IMR-90 (cell line): ENCODE results near the gene PROZ. TPM values are rescaled to one million over a fixed set of nuclear protein-coding genes. Genes with fewer than 3 reads are reported as not detected.

ENCODE experiments used
- ATAC-seq: fragments of 200-7000 bp; cut with Tn5 transposase; 2 replicates; pipeline ENCODE4 v1.9.1; 2020; ENCODE audit warnings: low read depth, mild to moderate bottlenecking, moderate library complexity
- BruUV-seq: library from RNA; stranded (reverse); fragments of 400-500 nt; replicated peaks from 2 replicates; lab custom pipeline; 2021; lab: Mats Ljungman, UMichigan
- CTCF ChIA-PET: fragments of 300-600 bp; formaldehyde crosslinking; extraction: SDS; loops from one replicate; lab custom pipeline; 2021; ENCODE audit warnings: antibody characterized with exemption; lab: Yijun Ruan, JAX
- POLR2A ChIA-PET: fragments of 300-600 bp; sonication (Branson Sonifier 250); formaldehyde crosslinking; loops from one replicate; lab custom pipeline; 2022; ENCODE audit warnings: antibody characterized with exemption; ENCODE audit not compliant: unreplicated experiment; lab: Charles Lee
- DNase-seq: peaks from one replicate; pipeline ENCODE4 v3.0.0; 2013
- H2AFZ ChIP-seq: replicated peaks from 2 replicates; pipeline ENCODE3; 2013; ENCODE audit warnings: low read length, mild to moderate bottlenecking; ENCODE audit not compliant: poor library complexity
- H2AK5ac ChIP-seq: 2 replicates; pipeline ENCODE4 v1.6.1; 2013; ENCODE audit warnings: low read depth, low read length, inconsistent platforms
- H2AK9ac ChIP-seq: replicated peaks from 2 replicates; pipeline ENCODE3; 2013; ENCODE audit warnings: mild to moderate bottlenecking, low read depth, low read length, moderate library complexity; ENCODE audit not compliant: poor library complexity
- H2BK120ac ChIP-seq: 2 replicates; pipeline ENCODE4 v1.6.1; 2013; ENCODE audit warnings: low read depth, low read length, inconsistent platforms
- H2BK15ac ChIP-seq: 3 replicates; pipeline ENCODE4 v1.6.1; 2013; ENCODE audit warnings: low read depth, low read length, inconsistent platforms
- H2BK20ac ChIP-seq: 2 replicates; pipeline ENCODE4 v1.6.1; 2013; ENCODE audit warnings: low read depth, mild to moderate bottlenecking, inconsistent platforms, low read length, moderate library complexity
- H2BK5ac ChIP-seq: 2 replicates; pipeline ENCODE4 v1.6.1; 2013; ENCODE audit warnings: mild to moderate bottlenecking, low read depth, low read length, inconsistent platforms; ENCODE audit not compliant: poor library complexity, severe bottlenecking
- H3K14ac ChIP-seq: replicated peaks from 2 replicates; pipeline ENCODE4 v1.6.1; 2013; ENCODE audit warnings: low read depth, low read length, inconsistent platforms
- H3K18ac ChIP-seq: 2 replicates; pipeline ENCODE4 v1.6.1; 2013; ENCODE audit warnings: low read depth, low read length, control low read depth
- H3K23ac ChIP-seq: 2 replicates; pipeline ENCODE4 v1.6.1; 2013; ENCODE audit warnings: low read depth, low read length, inconsistent platforms
- H3K27ac ChIP-seq: 2 replicates; pipeline ENCODE4 v1.5.1; 2013; ENCODE audit warnings: mild to moderate bottlenecking, control low read depth, low read length; ENCODE audit not compliant: insufficient read depth
- H3K27me3 ChIP-seq: 2 replicates; pipeline ENCODE4 v1.6.1; 2013; ENCODE audit warnings: low read length; ENCODE audit not compliant: control insufficient read depth, insufficient read depth
- H3K36me3 ChIP-seq: 2 replicates; pipeline ENCODE4 v1.6.1; 2013; ENCODE audit warnings: low read length, mixed read lengths; ENCODE audit not compliant: control insufficient read depth, insufficient read depth
- H3K4ac ChIP-seq: 2 replicates; pipeline ENCODE4 v1.6.1; 2013; ENCODE audit warnings: low read depth, low read length, inconsistent platforms
- H3K4me1 ChIP-seq: 2 replicates; pipeline ENCODE4 v1.6.1; 2013; ENCODE audit warnings: low read length, mixed read lengths; ENCODE audit not compliant: control insufficient read depth, insufficient read depth
- H3K4me2 ChIP-seq: 2 replicates; pipeline ENCODE4 v1.6.1; 2013; ENCODE audit warnings: low read depth, mild to moderate bottlenecking, control low read depth, low read length, moderate library complexity
- H3K4me3 ChIP-seq: 2 replicates; pipeline ENCODE4 v1.5.1; 2013; ENCODE audit warnings: low read depth, mild to moderate bottlenecking, control low read depth, low read length, moderate library complexity; ENCODE audit not compliant: insufficient read depth
- H3K56ac ChIP-seq: 2 replicates; pipeline ENCODE4 v1.6.1; 2013; ENCODE audit warnings: low read length, inconsistent platforms; ENCODE audit not compliant: insufficient read depth; ENCODE audit errors: extremely low read depth
- H3K79me1 ChIP-seq, 2 experiments: 2 replicates each; pipeline ENCODE4 v1.6.1; 2013; ENCODE audit warnings: low read length in 2 of 2, inconsistent platforms in 1 of 2, low read depth in 1 of 2
- H3K9ac ChIP-seq: 2 replicates; pipeline ENCODE4 v1.6.1; 2013; ENCODE audit warnings: low read depth, low read length, control low read depth
- H3K9me1 ChIP-seq: 2 replicates; pipeline ENCODE4 v1.6.1; 2013; ENCODE audit warnings: low read length, inconsistent platforms; ENCODE audit not compliant: insufficient read depth
- H3K9me3 ChIP-seq: 2 replicates; pipeline ENCODE4 v1.6.1; 2013; ENCODE audit warnings: low read length; ENCODE audit not compliant: control insufficient read depth, insufficient read depth
- H4K20me1 ChIP-seq: 2 replicates; pipeline ENCODE4 v1.6.1; 2013; ENCODE audit warnings: low read length, inconsistent platforms; ENCODE audit not compliant: insufficient read depth
- H4K5ac ChIP-seq: 2 replicates; pipeline ENCODE4 v1.6.1; 2013; ENCODE audit warnings: mild to moderate bottlenecking, low read depth, low read length, control low read depth
- H4K8ac ChIP-seq, 2 experiments: 2 replicates each; pipeline ENCODE4 v1.6.1; 2013; ENCODE audit warnings: low read depth in 2 of 2, low read length in 2 of 2, control low read depth in 1 of 2, inconsistent platforms in 1 of 2
- H4K91ac ChIP-seq: 2 replicates; pipeline ENCODE4 v1.6.1; 2013; ENCODE audit warnings: low read depth, low read length, inconsistent platforms; ENCODE audit not compliant: insufficient read depth
- BHLHE40 ChIP-seq: fragments of 150-350 bp; IDR thresholded peaks from 2 replicates; pipeline ENCODE4 v1.6.1; 2016; ENCODE audit warnings: mild to moderate bottlenecking, low read depth, low read length
- MAFK ChIP-seq: IDR thresholded peaks from 2 replicates; pipeline ENCODE4 v1.6.1; 2012; ENCODE audit warnings: low read depth, low read length, improper control_type of control experiment
- NFE2L2 ChIP-seq: fragments of 150-350 bp; IDR thresholded peaks from 2 replicates; pipeline ENCODE4 v1.6.1; 2016; ENCODE audit warnings: low read depth, mild to moderate bottlenecking, low read length
- SMC3 ChIP-seq: fragments of 150-350 bp; IDR thresholded peaks from 2 replicates; pipeline ENCODE4 v1.6.1; 2016; ENCODE audit warnings: low read depth, mild to moderate bottlenecking, antibody characterized with exemption, low read length, moderate library complexity
- WGBS, 2 experiments: methylation state at CpG; one replicate each; pipeline versions ENCODE4 v1.1.5 to v1.1.7; 2013; ENCODE audit warnings: missing lambda C conversion rate in 2 of 2; ENCODE audit not compliant: insufficient read length in 1 of 2; ENCODE audit errors: extremely low coverage in 2 of 2; 5-methylcytosine and 5-hydroxymethylcytosine counted together
- dilution Hi-C: fragments of 300-500 bp; cut with HindIII; formaldehyde crosslinking; loops from one replicate; pipeline ENCODE4 v1.14.3; 2018; ENCODE audit warnings: low sequenced_read_pairs; ENCODE audit not compliant: unreplicated experiment
- in situ Hi-C: fragments of 300-500 bp; cut with MboI; formaldehyde crosslinking; loops from 3 replicates; pipeline ENCODE4 v1.14.3; 2019; ENCODE audit warnings: low sequenced_read_pairs, inconsistent platforms, mixed read lengths
- intact Hi-C: fragments of 100-400 bp; cut with micrococcal nuclease; formaldehyde crosslinking; loops from 2 replicates; pipeline ENCODE4 v1.10.0; 2022
- polyA plus RNA-seq, 3 experiments: library from polyadenylated mRNA; depleted of rRNA; stranded (reverse); fragments of >200 nt; gene quantifications; 2 replicates each; pipeline ENCODE4 v1.2.3, GENCODE V29; 2012; ENCODE audit warnings: low replicate concordance in 1 of 3
- total RNA-seq: library from RNA; depleted of rRNA; stranded (reverse); fragments of >200 nt; gene quantifications from 2 replicates; pipeline ENCODE4 v1.2.3, GENCODE V29; 2012
- TF ChIP-seq, protein P1 (sequence below): conservative IDR thresholded peaks from 2 replicates; pipeline ENCODE4 v1.5.1; 2012; ENCODE audit warnings: mild to moderate bottlenecking, low read depth, low read length, improper control_type of control experiment
- TF ChIP-seq, protein P2 (sequence below): fragments of 150-350 bp; IDR thresholded peaks from 2 replicates; pipeline ENCODE4 v1.6.1; 2016; ENCODE audit warnings: low read depth, mild to moderate bottlenecking, low read length, moderate library complexity, borderline replicate concordance
- TF ChIP-seq, protein P3 (sequence below): fragments of 150-350 bp; IDR thresholded peaks from 2 replicates; pipeline ENCODE4 v1.6.1; 2017; ENCODE audit warnings: mild to moderate bottlenecking, antibody characterized with exemption, low read length, low read depth

PROZ gene
- total and polyA plus RNA-seq, 2 of the 4 experiments (the other 2 are of a cell fraction), result not detected

DNA sequence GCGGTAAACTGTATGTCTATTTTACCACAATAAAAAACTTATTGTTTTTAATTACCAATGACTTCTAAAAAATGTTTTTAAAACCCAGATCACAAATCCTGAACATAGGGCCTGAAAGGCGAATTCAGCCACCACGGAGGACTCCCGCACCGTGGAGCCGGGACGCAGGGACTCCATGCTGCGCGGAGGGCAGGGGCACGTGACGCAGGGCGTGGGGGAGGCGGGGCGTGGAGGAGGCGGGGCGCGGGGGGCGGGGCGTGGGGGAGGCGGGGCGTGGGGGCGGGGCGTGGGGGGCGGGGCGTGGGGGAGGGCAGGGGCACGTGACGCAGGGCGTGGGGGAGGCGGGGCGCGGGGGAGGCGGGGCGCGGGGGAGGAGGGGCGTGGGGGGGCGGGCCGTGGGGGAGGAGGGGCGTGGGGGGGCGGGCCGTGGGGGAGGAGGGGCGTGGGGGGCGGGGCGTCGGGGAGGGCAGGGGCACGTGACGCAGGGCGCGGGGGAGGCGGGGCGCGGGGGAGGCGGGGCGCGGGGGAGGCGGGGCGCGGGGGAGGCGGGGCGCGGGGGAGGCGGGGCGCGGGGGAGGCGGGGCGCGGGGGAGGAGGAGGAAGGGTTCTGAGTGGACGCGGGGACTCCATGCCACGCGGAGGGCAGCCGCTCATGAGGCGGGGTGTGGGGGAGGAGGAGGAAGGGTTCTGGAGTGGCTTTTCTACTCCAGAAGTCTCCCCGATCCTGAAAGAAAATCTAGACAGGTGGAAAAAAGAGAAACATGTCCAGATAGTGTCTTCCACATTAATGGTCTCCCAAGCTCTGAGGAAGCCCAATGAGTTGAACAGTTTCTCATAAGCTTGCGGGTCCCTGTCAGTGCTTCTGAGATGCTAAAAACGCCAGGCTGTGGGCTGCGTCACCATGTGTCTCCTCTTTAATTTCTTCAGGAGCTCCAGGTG, 4.4 kb upstream of the PROZ start (continued):
- TF ChIP-seq, protein P1, sequence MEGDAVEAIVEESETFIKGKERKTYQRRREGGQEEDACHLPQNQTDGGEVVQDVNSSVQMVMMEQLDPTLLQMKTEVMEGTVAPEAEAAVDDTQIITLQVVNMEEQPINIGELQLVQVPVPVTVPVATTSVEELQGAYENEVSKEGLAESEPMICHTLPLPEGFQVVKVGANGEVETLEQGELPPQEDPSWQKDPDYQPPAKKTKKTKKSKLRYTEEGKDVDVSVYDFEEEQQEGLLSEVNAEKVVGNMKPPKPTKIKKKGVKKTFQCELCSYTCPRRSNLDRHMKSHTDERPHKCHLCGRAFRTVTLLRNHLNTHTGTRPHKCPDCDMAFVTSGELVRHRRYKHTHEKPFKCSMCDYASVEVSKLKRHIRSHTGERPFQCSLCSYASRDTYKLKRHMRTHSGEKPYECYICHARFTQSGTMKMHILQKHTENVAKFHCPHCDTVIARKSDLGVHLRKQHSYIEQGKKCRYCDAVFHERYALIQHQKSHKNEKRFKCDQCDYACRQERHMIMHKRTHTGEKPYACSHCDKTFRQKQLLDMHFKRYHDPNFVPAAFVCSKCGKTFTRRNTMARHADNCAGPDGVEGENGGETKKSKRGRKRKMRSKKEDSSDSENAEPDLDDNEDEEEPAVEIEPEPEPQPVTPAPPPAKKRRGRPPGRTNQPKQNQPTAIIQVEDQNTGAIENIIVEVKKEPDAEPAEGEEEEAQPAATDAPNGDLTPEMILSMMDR, result no peak
- TF ChIP-seq BHLHE40, result peak; percentile 84

DNA sequence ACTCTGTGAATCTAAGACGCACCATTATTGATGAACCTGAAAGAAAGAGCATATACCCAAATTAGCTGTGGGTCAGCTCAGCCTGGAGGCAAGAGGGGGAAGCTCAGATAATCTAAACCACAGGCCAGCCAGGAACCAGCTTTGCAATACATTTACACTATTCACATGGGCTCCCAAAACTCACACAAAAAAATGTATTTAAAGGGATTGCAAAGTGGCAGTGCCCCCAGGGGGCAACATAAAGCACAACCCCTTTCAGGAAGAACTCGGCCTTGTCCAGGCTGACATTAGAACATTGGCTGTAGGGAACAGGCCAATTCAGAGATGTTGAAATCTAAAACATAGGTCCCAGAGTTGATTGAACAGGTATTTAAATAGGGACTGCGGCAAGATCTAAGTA, 3.2 kb upstream of the PROZ start:
- no peak overlapping the region for H2BK5ac ChIP-seq
- peaks cover 11% of the 10 kb centered on the region for H3K4me1 ChIP-seq
- no peak overlapping the region for H2AK9ac ChIP-seq
- H2AK5ac ChIP-seq, result no peak overlapping the region
- no peaks in the 10 kb centered on the region for H3K27me3 ChIP-seq
- TF ChIP-seq SMC3, result no peak
- TF ChIP-seq NFE2L2, result no peak
- TF ChIP-seq, protein P2, sequence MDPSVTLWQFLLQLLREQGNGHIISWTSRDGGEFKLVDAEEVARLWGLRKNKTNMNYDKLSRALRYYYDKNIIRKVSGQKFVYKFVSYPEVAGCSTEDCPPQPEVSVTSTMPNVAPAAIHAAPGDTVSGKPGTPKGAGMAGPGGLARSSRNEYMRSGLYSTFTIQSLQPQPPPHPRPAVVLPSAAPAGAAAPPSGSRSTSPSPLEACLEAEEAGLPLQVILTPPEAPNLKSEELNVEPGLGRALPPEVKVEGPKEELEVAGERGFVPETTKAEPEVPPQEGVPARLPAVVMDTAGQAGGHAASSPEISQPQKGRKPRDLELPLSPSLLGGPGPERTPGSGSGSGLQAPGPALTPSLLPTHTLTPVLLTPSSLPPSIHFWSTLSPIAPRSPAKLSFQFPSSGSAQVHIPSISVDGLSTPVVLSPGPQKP, result no peak
- TF ChIP-seq BHLHE40, result no peak
- TF ChIP-seq MAFK, result no peak
- TF ChIP-seq, protein P3, sequence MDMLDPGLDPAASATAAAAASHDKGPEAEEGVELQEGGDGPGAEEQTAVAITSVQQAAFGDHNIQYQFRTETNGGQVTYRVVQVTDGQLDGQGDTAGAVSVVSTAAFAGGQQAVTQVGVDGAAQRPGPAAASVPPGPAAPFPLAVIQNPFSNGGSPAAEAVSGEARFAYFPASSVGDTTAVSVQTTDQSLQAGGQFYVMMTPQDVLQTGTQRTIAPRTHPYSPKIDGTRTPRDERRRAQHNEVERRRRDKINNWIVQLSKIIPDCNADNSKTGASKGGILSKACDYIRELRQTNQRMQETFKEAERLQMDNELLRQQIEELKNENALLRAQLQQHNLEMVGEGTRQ, result no peak
- no peak overlapping the region; a peak in 1 of 4 replicates for H4K8ac ChIP-seq
- H4K5ac ChIP-seq, result peak overlapping the region; percentile 38; the same call in 1 of the 2 replicates
- DNase-seq, result no peak
- H4K20me1 ChIP-seq, result no peaks in the 10 kb centered on the region
- BruUV-seq, result no TSS peak
- in situ Hi-C loops (no loop called here), dilution Hi-C loops (no loop called here), intact Hi-C loops (no loop called here)
- WGBS, 2 experiments, result 100% methylated on average over 1 of the region's 3 CpGs; no CpG with 5 or more reads in 1 of the 2 experiments
- H3K18ac ChIP-seq, result no peak overlapping the region
- ChIA-PET CTCF (no interaction called here), POLR2A (no interaction called here)
- no peak overlapping the region for H3K23ac ChIP-seq
- H2BK15ac ChIP-seq, result no peak overlapping the region
- no peak overlapping the region for H3K4me2 ChIP-seq
- ATAC-seq, result no peak
- no peak overlapping the region for H3K56ac ChIP-seq
- peak overlapping the region; percentile 31; the same call in 1 of the 2 replicates for H3K4ac ChIP-seq
- no peaks in the 10 kb centered on the region for H3K79me1 ChIP-seq
- H2BK20ac ChIP-seq, result no peak overlapping the region
- peak overlapping the region; percentile 14; the same call in 1 of the 2 replicates for H4K91ac ChIP-seq
- no peak overlapping the region for H2BK120ac ChIP-seq
- peaks cover 5% of the 10 kb centered on the region; the same call in 1 of the 2 replicates for H3K9me1 ChIP-seq
- H3K9me3 ChIP-seq, result no peaks in the 10 kb centered on the region
- no peaks in the 10 kb centered on the region for H3K36me3 ChIP-seq
- H3K9ac ChIP-seq, result no peak overlapping the region
- no peak overlapping the region for H3K14ac ChIP-seq
- no peak overlapping the region for H3K27ac ChIP-seq
- no peak overlapping the region for H2AFZ ChIP-seq
- H3K4me3 ChIP-seq, result no peak overlapping the region
